Choroid plexus epithelial cell (primary cell): ENCODE results near the gene PTH2R.
A peak's percentile ranks its signal among the peaks of the same experiment; 100 is the strongest.

ENCODE experiments used
- DNase-seq: peaks from one replicate; pipeline ENCODE4 v3.0.0-alpha.2; 2010; ENCODE audit warnings: low read depth
- H3K4me3 ChIP-seq: 2 replicates; pipeline ENCODE4 v1.5.1; 2011; ENCODE audit warnings: low read depth, mild to moderate bottlenecking, control low read depth, low read length, moderate library complexity
- CTCF ChIP-seq: conservative IDR thresholded peaks from 2 replicates; pipeline ENCODE4 v1.5.1; 2011; ENCODE audit warnings: low read depth, mild to moderate bottlenecking, control low read depth, inconsistent platforms, low read length, moderate library complexity

Gene PTH2R

GRCh38 chr2:208363485-208363884 is 43.1 kb upstream of the PTH2R start:
- no peak for TF ChIP-seq CTCF
- no peak overlapping the region for H3K4me3 ChIP-seq
- DNase-seq: peak; percentile 79

GRCh38 chr2:208366215-208367127 is 40.1 kb upstream of the PTH2R start:
- TF ChIP-seq CTCF: no peak
- no peak for DNase-seq
- H3K4me3 ChIP-seq: no peak overlapping the region

GRCh38 chr2:208369091-208369490 is 37.5 kb upstream of the PTH2R start:
- peak; percentile 8 for DNase-seq
- TF ChIP-seq CTCF: no peak

GRCh38 chr2:208370881-208371633 is 35.5 kb upstream of the PTH2R start:
- peak; percentile 5 for DNase-seq

More at GRCh38 chr2:208369091-208369490, 37.5 kb upstream of the PTH2R start:
- no peak overlapping the region for H3K4me3 ChIP-seq

GRCh38 chr2:208371634-208371935 is 35.0 kb upstream of the PTH2R start:
- no peak for DNase-seq
- TF ChIP-seq CTCF: no peak
- H3K4me3 ChIP-seq: no peak overlapping the region

More at GRCh38 chr2:208370881-208371633, 35.5 kb upstream of the PTH2R start:
- no peak overlapping the region for H3K4me3 ChIP-seq
- no peak for TF ChIP-seq CTCF

GRCh38 chr2:208373460-208374089 is 33.0 kb upstream of the PTH2R start:
- peak; percentile 84 for TF ChIP-seq CTCF
- no peak overlapping the region for H3K4me3 ChIP-seq
- peak; percentile 74 for DNase-seq
